NT2/D1 (cell line): Measurements from ENCODE around the gene SMIM3.

ENCODE experiments used
- SUZ12 ChIP-seq: IDR thresholded peaks from 2 replicates; pipeline ENCODE4 v1.6.1; 2011; ENCODE audit not compliant: insufficient read length, insufficient read depth; ENCODE audit errors: extremely low read depth
- YY1 ChIP-seq: IDR thresholded peaks from 2 replicates; pipeline ENCODE4 v1.6.1; 2011; ENCODE audit not compliant: insufficient read length, insufficient read depth
- ZNF274 ChIP-seq: IDR thresholded peaks from 2 replicates; pipeline ENCODE4 v1.6.1; 2011; ENCODE audit warnings: mild to moderate bottlenecking, low read depth, low read length

- TF ChIP-seq ZNF274 (no peak), SUZ12 (no peak), YY1 (no peak)
Observed at GRCh38 chr5:150751096-150751891, 27.3 kb upstream of the SMIM3 start.
